ENCODE measurements around the gene RABGGTA. TPM values are rescaled to one million over a fixed set of nuclear protein-coding genes. Genes with fewer than 3 reads are reported as not detected.

RABGGTA gene
- total and polyA plus RNA-seq, 10 of the 15 experiments (the other 5 are each of a cell fraction or from before 2014, with no cell fraction given) = 19.1 to 75.6 (median 46.9) TPM

DNA sequence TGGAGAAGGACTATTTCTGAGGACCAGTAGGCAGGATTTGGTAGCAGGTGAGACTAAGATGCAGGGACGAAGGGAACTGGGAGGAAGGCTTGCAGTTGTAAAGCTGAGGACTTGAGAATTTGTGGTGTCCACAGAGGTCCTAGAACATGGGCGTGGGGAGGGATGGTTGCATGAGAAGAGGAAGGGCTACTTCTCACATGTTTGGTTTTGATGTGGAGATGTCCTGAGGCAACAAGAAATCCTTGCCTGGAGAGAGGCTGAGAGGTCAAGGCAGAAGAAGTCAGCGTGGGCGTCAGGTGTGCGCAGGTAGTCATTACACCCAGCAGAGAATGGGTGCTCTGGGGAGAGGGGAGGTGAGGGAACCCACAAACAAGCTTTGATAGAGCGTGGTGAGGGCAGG is 5.7 kb upstream of the RABGGTA start:
- no peaks in the 10 kb centered on the region for H3K27me3 ChIP-seq (replicated peaks in 1 of 2; ENCODE audit: control insufficient read depth in 2 of 2, insufficient read depth in 2 of 2, low read length in 1 of 2)
- no peaks in the 10 kb centered on the region for H3K36me3 ChIP-seq (ENCODE audit: control insufficient read depth in 2 of 2, insufficient read depth in 2 of 2, low read length in 1 of 2)
- SMC1A ChIA-PET (ENCODE audit: uncharacterized antibody, unreplicated experiment) = interaction anchor here (8.9 to 11.8 kb wide), 2 partner anchors 20 to 33 kb away, joined by 115 to 141 read pairs; partner anchors contain the start of genes DHRS1, NOP9 and TINF2
- RAD21 ChIA-PET (ENCODE audit: unreplicated experiment) = no interaction called here
- intact Hi-C loops (cut with micrococcal nuclease; ENCODE audit: unreplicated experiment) (no loop called here), in situ Hi-C loops (cut with MboI) (no loop called here)
- 94% methylated on average over 6 of the region's 6 CpGs for WGBS (ENCODE audit: insufficient coverage, insufficient replicate concordance, low lambda C conversion rate, missing lambda C conversion rate)
- POLR2A ChIA-PET = interaction anchor here (0.6 to 10.9 kb wide), 3 partner anchors 10 to 1350 kb away, joined by 3 to 171 read pairs (median 4); partner anchors contain the start of gene TINF2
- no peak overlapping the region for H3K9ac ChIP-seq (ENCODE audit: control insufficient read depth, insufficient read depth, low read length)
- H3K4me3 ChIP-seq = no peak overlapping the region
- peaks cover 58% of the 10 kb centered on the region for H3K4me1 ChIP-seq (ENCODE audit: control insufficient read depth, insufficient read depth, low read length)
- TF ChIP-seq RAD51 (IDR thresholded peaks at IDR 0.05) (no peak), RAD21 (IDR thresholded peaks at IDR 0.05; ENCODE audit: insufficient read depth, low read depth, low read length) (no peak), POU2F2 (IDR thresholded peaks at IDR 0.05; ENCODE audit: borderline replicate concordance, low read depth, low read length) (no peak), ZSCAN29 (IDR thresholded peaks at IDR 0.05) (no peak), IKZF1 (conservative IDR thresholded peaks at IDR 0.05) (no peak), CHD4 (IDR thresholded peaks at IDR 0.05) (no peak), HSF1 (IDR thresholded peaks at IDR 0.05; ENCODE audit: low read depth, low read length) (no peak), ZNF384 (IDR thresholded peaks at IDR 0.05; ENCODE audit: borderline replicate concordance, low read depth, low read length) (no peak), RUNX3 (IDR thresholded peaks at IDR 0.05; ENCODE audit: low read length) (no peak), RCOR1 (conservative IDR thresholded peaks at IDR 0.05; ENCODE audit: low read depth, low read length) (no peak)
- TF ChIP-seq, protein P1, sequence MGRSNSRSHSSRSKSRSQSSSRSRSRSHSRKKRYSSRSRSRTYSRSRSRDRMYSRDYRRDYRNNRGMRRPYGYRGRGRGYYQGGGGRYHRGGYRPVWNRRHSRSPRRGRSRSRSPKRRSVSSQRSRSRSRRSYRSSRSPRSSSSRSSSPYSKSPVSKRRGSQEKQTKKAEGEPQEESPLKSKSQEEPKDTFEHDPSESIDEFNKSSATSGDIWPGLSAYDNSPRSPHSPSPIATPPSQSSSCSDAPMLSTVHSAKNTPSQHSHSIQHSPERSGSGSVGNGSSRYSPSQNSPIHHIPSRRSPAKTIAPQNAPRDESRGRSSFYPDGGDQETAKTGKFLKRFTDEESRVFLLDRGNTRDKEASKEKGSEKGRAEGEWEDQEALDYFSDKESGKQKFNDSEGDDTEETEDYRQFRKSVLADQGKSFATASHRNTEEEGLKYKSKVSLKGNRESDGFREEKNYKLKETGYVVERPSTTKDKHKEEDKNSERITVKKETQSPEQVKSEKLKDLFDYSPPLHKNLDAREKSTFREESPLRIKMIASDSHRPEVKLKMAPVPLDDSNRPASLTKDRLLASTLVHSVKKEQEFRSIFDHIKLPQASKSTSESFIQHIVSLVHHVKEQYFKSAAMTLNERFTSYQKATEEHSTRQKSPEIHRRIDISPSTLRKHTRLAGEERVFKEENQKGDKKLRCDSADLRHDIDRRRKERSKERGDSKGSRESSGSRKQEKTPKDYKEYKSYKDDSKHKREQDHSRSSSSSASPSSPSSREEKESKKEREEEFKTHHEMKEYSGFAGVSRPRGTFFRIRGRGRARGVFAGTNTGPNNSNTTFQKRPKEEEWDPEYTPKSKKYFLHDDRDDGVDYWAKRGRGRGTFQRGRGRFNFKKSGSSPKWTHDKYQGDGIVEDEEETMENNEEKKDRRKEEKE (IDR thresholded peaks at IDR 0.05) = no peak
- FAIRE-seq (no peak), ATAC-seq (no peak), DNase-seq (ENCODE audit: low read depth, low spot score) (no peak)
- peaks cover 4% of the 10 kb centered on the region; the same call in 1 of the 2 replicates for H3K79me2 ChIP-seq (ENCODE audit: control insufficient read depth, insufficient read depth, low read length)
- H3K9me3 ChIP-seq (replicated peaks; ENCODE audit: control insufficient read depth, insufficient read depth, low read length) = no peaks in the 10 kb centered on the region; the same call in 2 of the 3 replicates
- CTCF ChIA-PET = interaction anchor here (0.6 to 17.1 kb wide), 7 partner anchors 18 to 145 kb away, joined by 3 to 269 read pairs (median 3); partner anchors contain the start of genes CIDEB, DHRS1, MDP1 and NOP9
- H2AFZ ChIP-seq (ENCODE audit: control insufficient read depth, low read depth, low read length) = no peak overlapping the region
- no peak overlapping the region for H3K27ac ChIP-seq (ENCODE audit: control insufficient read depth, insufficient read depth)
- no peaks in the 10 kb centered on the region for H4K20me1 ChIP-seq (ENCODE audit: control insufficient read depth, insufficient read depth)
- peak overlapping the region; percentile 18; the same call in 1 of the 2 replicates for H3K4me2 ChIP-seq (ENCODE audit: control insufficient read depth, insufficient read depth)
- no TSS peak for BruUV-seq (replicated peaks)

Data from GM12878 (cell line).